Smooth muscle cell of the brain vasculature (primary cell): Measurements from ENCODE around the gene GNB2.
"Not testable (repeated sequence)": the region's sequence is repeated elsewhere in the genome, so short reads cannot be mapped to it uniquely, and the experiment has no call there.

Source experiments
- DNase-seq: peaks from one replicate; pipeline ENCODE4 v3.0.0-alpha.2; 2012; ENCODE audit warnings: low read depth, low spot score

GNB2 gene

DNA sequence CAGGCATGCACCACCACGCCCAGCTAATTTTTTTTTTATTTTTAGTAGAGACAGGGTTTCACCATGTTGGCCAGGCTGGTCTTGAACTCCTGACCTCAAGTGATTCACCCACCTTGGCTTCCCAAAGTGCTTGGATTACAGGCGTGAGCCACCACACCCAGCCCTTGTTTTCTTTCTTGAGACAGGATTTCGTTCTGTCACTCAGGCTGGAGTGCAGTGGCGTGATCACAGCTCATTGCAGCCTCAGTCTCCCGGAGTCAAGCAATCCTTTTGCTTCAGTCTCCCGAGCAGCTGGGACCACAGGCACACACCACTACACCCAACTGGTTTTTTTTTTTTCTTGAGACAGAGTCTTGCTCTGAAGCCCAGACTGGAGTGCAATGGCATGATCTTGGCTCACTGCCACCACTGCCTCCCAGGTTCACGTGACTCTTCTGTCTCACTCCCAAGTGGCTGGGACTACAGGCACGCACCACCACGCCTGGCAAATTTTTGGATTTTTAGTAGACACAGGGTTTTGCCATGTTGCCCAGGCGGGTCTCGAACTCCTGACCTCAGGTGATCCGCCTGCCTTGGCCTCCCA, 11.3 kb upstream of the GNB2 start:
- not testable (repeated sequence) for DNase-seq

DNA sequence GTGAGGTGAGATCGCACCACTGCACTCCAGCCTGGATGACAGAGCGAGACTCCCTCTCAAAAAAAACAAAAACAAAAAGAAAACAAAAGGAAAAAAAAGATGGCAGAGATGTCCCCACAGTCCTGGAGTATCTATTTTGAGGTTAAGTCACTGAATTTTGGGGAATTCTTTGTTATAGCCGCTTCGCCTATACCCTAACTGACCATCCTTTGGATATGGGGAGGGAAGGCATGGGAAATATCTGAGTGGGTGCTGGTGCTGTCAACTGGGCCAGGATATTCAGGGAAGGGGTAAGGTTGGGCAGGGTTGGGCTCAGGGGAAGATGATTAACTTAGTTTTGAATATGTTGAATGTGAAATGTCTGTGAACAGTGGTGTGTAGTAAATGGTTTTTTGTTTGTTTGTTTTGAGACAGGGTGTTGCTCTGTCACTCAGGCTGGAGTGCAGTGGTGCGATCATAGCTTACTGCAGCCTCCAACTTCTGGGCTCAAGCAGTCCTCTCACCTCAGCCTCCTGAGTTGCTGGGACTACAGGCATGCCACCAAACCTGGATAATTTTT, 8.3 kb upstream of the GNB2 start:
- no peak for DNase-seq

DNA sequence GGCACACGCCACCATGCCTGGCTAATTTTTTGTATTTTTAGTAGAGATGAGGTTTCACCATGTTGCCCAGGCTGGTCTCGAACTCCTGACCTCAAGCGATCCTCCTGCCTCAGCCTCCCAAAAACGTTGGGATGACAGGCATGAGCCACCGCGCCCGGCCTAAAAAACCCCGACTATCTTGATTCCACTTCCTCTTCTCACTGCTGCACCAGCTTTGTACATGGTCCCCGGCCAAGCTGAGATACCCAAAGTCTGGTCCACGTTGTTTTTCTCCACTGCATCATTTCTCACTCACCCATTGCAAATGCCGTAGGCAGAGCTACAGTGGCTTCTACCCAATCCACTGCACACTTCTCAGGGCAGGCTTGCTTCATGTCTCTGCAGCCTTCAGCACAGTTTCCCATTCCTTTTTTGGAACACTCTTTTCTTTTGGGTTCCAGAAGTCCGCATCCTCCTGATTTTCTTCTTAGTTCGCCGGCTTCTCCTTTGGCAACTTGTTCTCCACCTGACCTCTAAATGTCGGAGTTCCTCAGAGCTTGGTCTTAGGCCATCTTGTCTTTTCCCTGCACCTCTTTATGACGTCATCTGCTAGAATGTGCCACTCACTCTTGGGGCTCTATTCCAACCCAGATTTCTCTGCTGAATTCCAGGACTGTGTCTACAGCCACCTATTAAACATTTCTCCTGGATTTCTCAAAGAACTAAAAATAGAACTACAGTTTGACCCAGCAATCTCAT, 6.0 kb upstream of the GNB2 start:
- no peak for DNase-seq

DNA sequence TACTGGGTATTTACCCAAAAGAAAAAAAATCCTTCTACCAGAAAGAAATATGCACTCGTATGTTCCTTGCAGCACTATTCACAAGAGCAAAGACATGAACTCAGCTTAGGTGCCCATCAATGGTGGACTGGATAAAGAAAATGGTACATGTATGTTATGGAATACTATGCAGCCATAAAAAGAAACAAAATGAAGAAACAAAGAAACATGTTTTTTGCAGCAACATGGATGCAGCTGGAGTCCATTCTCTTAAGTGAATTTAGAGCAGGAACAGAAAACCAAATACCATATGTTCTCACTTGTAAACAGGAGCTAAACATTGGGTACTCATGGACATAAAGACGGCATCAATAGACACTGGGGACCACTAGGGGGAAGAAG, 5.5 kb upstream of the GNB2 start:
- no peak for DNase-seq

DNA sequence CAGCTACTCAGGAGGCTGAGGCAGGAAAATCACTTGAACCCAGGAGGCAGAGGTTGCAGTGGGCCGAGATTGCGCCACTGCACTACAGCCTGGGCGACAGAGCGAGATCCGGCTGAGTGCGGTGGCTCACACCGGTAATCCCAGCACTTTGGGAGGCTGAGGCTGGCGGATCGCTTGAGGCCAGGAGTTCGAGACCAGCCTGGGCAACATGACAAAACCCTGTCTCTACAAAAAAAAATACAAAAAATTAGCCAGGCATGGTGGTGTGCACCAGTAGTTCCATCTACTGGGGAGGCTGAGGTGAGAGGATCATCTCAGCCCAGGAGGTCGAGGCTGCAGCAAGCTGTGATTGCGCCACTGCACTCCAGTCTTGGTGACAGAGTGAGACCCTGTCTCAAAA, 4.4 kb upstream of the GNB2 start:
- not testable (repeated sequence) for DNase-seq

DNA sequence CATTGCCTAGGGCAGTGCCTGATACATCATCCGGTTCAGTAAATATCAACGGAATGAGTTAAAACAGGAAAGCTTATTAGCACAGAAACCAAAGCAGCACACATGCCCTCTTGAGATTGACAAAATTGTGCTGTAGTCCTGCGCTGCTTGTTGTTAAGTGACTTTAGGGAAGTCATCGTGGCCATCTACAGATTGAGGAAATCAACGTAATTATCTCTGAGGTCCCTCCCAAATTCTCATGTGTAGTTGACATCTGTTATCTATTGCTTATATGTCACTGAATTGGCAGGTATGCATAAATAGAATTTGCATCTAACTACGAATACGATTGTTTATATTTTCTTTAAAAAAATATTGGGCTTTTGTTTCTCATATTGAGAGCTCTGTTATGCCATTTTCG, 3.5 kb upstream of the GNB2 start:
- DNase-seq, result no peak

DNA sequence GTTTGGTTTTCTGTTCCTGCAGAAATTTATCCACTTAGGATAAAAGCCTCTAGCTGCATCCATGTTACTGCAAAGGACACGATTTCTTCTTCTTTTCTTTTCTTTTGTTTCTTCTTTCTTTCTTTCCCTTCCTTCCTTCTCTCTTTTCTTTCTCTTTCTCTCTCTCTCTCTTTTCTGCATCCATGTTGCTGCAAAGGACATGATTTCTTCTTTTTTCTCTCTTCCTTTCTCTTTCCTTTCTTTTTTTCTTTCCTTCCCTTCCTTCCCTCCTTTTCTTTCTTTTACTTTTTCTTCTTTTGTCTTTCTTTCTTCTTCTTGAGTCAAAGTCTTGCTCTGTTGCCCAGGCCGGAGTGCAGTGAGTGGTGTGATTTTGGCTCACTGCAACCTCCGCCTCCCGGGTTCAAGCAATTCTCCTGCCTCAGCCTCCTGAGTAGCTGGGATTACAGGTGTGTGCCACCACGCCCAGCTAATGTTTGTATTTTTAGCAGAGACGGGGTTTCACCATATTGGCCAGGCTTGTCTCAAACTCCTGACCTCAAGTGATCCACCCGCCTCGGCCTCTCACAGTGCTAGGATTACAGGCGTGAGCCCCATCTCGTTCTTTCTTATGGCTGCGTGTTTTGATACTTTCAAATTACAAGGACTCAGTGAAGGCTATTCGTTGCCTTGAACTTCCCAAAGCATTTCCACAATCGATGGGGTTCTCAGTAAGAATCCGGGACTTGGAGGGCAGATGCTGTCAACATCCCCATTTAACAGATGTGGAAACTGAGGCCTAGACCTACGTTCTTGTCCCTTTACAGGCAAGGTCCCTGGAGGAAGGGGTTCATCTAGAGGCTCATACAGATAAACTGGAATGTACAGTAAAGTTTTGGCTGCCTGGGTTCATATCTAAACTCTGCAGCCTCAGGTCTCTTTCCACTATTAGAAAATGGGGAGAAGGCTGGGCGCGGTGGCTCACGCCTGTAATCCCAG, 1.9 kb upstream of the GNB2 start:
- no peak for DNase-seq

DNA sequence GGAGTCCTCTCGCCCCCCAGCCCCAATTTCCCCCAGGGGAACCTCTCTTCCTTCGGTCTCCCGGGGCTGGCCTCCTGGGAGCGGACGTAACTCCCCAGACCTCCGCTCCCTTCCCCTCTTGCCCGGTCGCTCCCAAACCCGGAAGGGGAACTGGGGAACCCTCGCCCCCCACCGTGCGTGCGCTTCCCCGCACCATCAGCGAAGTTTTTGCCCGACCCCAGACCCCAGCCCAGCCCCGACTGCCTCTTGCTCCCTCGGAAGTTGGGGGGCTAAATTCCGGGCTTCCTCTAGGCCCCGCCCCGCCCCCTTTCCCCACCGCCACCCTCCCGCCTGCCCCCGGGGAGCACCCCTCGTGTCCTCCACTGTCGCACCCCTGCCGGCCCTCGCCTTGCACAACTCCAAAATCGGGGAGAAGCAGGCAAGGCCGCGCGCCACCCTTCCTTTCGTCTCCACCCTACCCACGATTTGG, 436 bp downstream of the GNB2 start:
- DNase-seq, result no peak

DNA sequence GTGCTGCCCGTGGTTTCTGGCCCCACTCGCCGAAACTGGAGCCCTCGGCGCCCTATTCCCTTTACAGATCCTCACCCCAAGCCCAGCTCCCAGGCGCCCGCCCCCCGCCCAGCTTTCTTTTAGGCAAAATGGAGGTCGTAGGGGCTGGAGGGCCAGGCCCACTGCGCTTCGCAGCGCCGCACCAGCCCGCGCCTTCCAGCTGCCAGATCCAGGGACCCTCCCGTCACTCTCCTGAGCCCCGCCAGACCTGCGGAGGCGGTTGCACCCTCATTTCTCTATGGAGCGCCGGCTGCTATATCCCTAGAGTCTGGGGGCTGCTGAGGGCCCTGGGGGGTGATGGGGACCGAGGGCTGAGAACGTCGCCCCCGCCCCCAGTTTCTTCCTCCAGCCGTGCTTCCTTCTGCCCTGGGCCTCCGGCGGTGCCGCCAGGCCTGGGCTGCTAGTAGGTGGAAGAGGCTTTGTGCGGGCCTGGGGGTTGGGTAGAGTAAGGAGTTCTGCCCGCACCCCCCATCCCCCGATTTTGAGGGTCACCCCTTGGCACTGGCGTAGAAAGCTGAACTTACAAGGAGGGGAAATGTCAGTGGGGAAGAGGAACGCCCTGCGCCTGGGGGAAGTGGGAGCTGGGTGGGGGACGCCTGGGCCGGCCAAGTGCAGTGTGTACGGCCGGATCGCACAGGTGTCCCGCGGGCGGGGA, 1.0 kb downstream of the GNB2 start:
- DNase-seq, result no peak

DNA sequence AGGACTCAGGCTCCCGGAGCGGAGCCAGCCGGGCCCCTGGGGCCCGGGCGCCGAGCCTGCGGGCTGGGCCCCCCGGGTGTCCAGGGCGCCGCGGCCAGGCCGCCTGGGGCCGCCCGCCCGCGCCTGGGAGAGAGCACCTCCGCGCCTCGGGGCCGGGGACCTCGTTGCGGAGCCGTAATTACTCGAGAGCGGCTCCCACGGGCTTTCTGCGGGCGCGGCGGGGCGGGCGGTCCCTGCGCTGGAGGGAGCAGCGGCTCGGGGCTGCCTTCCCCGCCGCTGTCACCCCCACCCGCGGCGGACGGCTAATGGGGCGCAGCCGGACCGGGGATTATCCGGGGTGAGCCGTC, 1.5 kb downstream of the GNB2 start:
- DNase-seq, result no peak

DNA sequence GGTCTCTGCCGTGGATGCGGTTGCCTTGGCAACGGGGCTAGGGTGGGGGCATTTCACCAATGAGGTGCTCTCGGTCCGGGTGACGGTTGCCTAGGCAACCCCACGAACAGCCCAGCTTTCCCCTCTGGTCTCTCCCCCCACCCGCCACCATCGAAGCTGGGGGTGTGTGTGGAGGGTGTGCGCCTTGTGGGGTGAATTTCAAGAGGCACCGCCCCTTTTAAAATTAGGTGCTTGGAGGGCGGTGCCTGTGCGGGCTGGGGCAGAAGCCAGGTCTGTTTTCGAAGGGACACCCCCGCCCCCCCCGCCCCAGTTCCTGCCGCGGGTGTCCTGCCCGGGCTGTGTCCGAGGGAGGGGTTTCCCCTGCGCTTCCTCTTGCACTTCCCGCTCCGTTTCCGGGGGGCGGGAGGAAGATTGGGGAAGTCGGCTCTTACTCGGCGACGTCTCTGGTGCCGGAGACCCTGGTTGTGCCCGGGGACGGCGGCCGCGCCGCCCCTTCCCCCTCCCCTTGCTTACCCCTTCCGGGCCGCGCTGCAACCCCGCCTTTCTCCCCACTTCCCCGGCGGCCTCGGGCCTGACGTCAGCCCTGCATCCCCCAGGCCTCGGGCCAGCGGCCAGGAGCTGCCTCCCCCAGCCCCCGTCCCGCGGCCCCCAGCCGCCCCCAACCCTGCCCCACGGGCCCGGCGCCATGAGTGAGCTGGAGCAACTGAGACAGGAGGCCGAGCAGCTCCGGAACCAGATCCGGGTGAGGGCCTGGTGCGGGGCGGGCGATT, 2.2 kb downstream of the GNB2 start:
- no peak for DNase-seq

DNA sequence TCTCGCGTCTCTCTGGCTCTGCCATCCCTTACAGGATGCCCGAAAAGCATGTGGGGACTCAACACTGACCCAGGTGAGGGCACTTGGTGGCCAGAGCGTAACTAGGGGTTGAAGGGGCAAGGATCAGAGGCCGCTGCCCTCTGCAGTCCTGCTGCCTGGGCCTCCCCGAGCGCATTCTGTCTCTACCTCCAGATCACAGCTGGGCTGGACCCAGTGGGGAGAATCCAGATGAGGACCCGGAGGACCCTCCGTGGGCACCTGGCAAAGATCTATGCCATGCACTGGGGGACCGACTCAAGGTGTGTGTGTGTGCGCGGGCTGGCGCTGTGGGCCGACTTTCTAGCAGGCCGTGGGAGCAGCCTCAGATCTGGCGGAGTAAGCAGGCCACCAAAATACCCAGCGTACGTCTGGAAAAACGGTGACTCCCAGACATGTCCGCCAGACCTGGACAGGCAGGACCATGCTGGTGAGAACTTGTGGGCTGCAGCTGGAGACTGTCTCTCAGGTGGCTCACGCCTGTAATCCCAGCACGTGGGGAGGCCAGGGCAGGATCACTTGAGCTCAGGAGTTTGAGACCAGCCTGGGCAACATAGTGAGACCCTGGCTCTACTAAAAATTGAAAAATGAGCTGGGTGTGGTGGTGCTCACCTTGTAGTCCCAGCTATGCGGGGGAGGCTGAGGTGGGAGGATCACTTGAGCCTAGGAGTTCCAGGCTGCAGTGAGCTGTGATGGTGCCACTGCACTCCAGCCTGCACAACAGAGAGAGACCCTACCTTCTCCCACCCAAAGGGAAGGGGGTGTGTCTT, 3.2 kb downstream of the GNB2 start:
- DNase-seq, result no peak

DNA sequence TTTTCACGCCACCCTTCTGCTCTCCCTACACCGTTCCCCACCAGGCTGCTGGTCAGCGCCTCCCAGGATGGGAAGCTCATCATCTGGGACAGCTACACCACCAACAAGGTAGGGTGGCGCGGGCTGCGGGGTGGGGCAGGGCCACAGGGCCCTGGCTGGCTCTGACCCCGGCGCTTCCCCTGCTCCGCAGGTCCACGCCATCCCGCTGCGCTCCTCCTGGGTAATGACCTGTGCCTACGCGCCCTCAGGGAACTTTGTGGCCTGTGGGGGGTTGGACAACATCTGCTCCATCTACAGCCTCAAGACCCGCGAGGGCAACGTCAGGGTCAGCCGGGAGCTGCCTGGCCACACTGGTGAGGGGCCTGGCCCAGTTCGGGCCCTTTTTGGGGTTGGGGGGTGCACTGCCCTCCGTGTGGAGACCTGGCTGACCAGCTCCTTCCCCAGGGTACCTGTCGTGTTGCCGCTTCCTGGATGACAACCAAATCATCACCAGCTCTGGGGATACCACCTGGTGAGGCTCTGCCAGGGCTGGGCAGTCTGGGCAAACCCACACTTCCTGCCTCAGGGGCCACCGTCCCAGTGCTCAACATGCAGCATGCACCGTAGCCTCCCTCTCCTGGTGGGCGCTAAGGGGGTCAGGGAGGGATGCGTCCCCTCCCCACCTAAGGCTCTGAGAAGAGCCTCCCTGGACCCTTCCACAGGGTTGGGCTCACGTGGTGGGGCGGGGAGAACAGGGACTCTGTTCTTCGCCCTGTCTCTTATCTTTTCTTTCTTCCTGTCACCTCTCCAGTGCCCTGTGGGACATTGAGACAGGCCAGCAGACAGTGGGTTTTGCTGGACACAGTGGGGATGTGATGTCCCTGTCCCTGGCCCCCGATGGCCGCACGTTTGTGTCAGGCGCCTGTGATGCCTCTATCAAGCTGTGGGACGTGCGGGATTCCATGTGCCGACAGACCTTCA, 4.0 kb downstream of the GNB2 start:
- no peak for DNase-seq

DNA sequence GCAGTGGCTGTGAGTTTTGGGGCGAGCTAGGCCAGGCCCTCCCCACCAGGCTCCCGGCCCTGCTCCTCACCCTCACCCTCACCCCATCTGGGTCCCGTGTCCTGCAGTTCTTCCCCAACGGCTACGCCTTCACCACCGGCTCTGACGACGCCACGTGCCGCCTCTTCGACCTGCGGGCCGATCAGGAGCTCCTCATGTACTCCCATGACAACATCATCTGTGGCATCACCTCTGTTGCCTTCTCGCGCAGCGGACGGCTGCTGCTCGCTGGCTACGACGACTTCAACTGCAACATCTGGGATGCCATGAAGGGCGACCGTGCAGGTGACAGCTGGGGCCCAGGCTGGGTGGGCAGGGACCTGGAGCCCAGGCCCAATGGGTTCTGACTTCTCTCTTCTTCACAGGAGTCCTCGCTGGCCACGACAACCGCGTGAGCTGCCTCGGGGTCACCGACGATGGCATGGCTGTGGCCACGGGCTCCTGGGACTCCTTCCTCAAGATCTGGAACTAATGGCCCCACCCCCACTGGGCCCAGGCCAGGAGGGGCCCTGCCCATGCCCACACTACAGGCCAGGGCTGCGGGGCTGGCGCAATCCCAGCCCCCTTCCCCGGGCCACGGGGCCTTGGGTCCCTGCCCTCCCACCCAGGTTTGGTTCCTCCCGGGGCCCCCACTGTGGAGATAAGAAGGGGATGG, 4.9 kb downstream of the GNB2 start:
- no peak for DNase-seq

DNA sequence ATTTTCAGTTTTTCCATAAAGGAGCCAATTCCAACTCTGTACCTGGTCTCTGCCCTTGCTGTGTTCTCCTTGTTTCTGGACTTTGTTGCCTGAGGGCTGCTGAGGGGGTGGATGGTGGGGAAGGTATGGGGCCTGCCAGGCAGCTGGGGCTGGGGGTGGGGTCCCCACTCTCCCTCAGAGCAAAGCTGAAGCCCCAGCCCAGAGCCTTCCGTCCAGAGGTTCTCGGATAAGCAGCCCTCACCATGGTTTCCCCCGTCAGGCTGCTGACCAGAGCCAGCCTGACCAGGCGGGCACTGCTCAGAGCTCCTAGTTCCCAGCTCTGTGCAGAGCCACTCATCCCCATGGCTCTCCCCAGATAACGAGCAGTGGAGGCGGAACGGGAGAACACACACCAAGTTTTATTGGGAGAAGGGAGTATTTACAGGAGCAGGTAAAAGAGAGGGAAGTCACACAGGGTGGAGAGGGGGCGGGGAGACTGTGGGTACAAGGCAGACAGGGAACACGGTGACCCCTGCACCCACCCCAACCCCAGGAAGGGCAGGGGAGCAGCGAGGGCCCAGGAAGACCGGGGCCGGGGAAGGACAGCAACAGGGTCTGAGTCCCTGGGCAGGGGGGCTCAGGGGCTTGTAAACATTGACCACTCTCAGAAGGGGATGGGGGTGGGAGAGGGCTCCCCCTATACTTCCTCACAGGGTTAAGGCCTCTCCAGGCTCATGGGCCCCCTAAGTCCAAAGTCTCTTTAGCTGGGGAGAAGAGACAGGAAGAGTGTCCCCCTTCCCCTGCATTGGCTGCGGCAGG, 5.8 kb downstream of the GNB2 start:
- no peak for DNase-seq

DNA sequence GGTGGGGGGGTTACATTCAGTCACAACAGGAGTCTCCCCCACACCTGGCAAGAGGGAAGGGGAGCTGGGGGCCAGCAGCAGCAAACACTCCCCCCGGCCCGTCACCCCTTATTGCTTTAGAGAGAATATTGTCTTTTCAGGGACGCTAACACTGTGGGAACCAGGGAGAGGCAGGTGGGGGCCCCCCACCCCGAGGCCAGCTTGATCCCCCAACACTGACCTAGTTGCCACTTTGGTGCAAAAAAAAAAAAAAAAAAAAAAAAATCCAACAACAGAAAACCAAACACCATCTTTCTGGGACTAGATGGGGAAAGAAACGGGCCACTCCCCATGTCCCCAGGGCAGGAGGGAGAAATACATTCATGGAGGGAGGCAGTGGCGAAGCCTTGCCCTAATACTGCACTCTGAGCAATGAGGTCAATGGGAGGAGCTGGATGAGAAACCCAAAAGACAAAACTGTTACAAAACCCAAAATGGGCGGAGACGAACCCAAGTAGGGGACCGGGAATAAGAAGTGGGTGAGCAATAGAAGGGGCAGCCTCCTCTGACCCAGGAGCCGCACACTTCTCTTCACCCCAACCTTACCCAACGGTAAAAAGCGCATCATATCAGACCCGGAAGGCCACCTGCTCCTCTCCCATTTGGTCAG, 6.5 kb downstream of the GNB2 start:
- DNase-seq, result no peak
